Coronary artery (tissue), 2 donors: ENCODE data around the gene RARRES1.
A peak's percentile ranks its signal among the peaks of the same experiment; 100 is the strongest.
"Not testable (repeated sequence)": the region's sequence is repeated elsewhere in the genome, so short reads cannot be mapped to it uniquely, and the experiment has no call there.

Experiments
- DNase-seq: peaks from one replicate; pipeline ENCODE4 v3.0.0-alpha.2; 2017; ENCODE audit warnings: low spot score
- H3K27ac ChIP-seq, 2 donors: fragments of 200-600 bp; sonication (generic); one replicate each; pipeline ENCODE4 v1.5.1; 2016 to 2019
- H3K4me3 ChIP-seq: fragments of 200-600 bp; sonication (generic); 2 replicates; pipeline ENCODE4 v1.5.1; 2016; ENCODE audit warnings: mild to moderate bottlenecking, moderate library complexity
- CTCF ChIP-seq: fragments of 200-600 bp; sonication (generic); IDR thresholded peaks from one replicate; pipeline ENCODE4 v1.5.1; 2019; ENCODE audit warnings: antibody characterized with exemption

The RARRES1 gene

GRCh38 chr3:158701420-158702065 is 30.7 kb downstream of the RARRES1 start:
- TF ChIP-seq CTCF = no peak
- Histone ChIP-seq H3K4me3 (no peak overlapping the region), H3K27ac (no peak overlapping the region)
- no peak for DNase-seq

- Histone ChIP-seq H3K4me3 (no peak overlapping the region), H3K27ac (peak overlapping the region in 1 of 2 donors; percentile 9)
- no peak for TF ChIP-seq CTCF
- no peak for DNase-seq
These were observed 31.7 kb downstream of the RARRES1 start for GRCh38 chr3:158700559-158700958.

GRCh38 chr3:158696618-158697017 is 35.6 kb downstream of the RARRES1 start:
- TF ChIP-seq CTCF = no peak

GRCh38 chr3:158693866-158694456 is 38.3 kb downstream of the RARRES1 start:
- not testable (repeated sequence) for H3K27ac ChIP-seq, DNase-seq, H3K4me3 ChIP-seq

More at GRCh38 chr3:158696618-158697017, 35.6 kb downstream of the RARRES1 start:
- no peak overlapping the region for H3K27ac ChIP-seq
- no peak for DNase-seq
- H3K4me3 ChIP-seq = no peak overlapping the region

GRCh38 chr3:158685159-158685558 is 47.1 kb downstream of the RARRES1 start:
- TF ChIP-seq CTCF = no peak
- no peak for DNase-seq
- Histone ChIP-seq H3K4me3 (no peak overlapping the region), H3K27ac (no peak overlapping the region)

GRCh38 chr3:158683230-158683962 is 48.9 kb downstream of the RARRES1 start:
- H3K4me3 ChIP-seq = no peak overlapping the region
- no peak overlapping the region for H3K27ac ChIP-seq
- no peak for TF ChIP-seq CTCF
- DNase-seq = no peak

GRCh38 chr3:158680861-158681260 is 51.4 kb downstream of the RARRES1 start:
- Histone ChIP-seq H3K4me3 (no peak overlapping the region), H3K27ac (no peak overlapping the region)
- no peak for TF ChIP-seq CTCF
- no peak for DNase-seq
